NCI-H1092 treated with DMSO at 0.1 percent for 48 hours (cell line): Measurements from ENCODE around the gene PARVB.
A peak's percentile ranks its signal among the peaks of the same experiment; 100 is the strongest.

Experiments
- DNase-seq: peaks from one replicate; lab custom pipeline; 2025; lab: John Stamatoyannopoulos, UW

PARVB gene

GRCh38 chr22:44162960-44163359 is 138.9 kb downstream of the PARVB start:
- no peak for DNase-seq

GRCh38 chr22:44163536-44163935 is 139.4 kb downstream of the PARVB start:
- no peak for DNase-seq

GRCh38 chr22:44164031-44164430 is 139.9 kb downstream of the PARVB start:
- no peak for DNase-seq

- DNase-seq = no peak
Measured at GRCh38 chr22:44165286-44165874, 141.3 kb downstream of the PARVB start.

- no peak for DNase-seq
Measured at GRCh38 chr22:44166498-44167276, 142.6 kb downstream of the PARVB start.

GRCh38 chr22:44167501-44167900 is 143.4 kb downstream of the PARVB start:
- no peak for DNase-seq

GRCh38 chr22:44168206-44168605 is 144.1 kb downstream of the PARVB start:
- no peak for DNase-seq

- no peak for DNase-seq
Measured at GRCh38 chr22:44170470-44170869, 146.4 kb downstream of the PARVB start.

- DNase-seq = no peak
Measured at GRCh38 chr22:44171561-44171960, 147.5 kb downstream of the PARVB start.

- peak; percentile 4 for DNase-seq
Measured at GRCh38 chr22:44172370-44173108, 148.4 kb downstream of the PARVB start.

- no peak for DNase-seq
Measured at GRCh38 chr22:44173154-44173553, 149.1 kb downstream of the PARVB start.

- DNase-seq = no peak
Measured at GRCh38 chr22:44175676-44176075, 151.6 kb downstream of the PARVB start.

GRCh38 chr22:44179196-44179988 is 155.3 kb downstream of the PARVB start:
- DNase-seq = no peak

GRCh38 chr22:44179989-44180705 is 156.0 kb downstream of the PARVB start:
- DNase-seq = no peak

GRCh38 chr22:44180706-44181032 is 156.6 kb downstream of the PARVB start, which contains the start of gene PARVG:
TSS of gene PARVG (plus strand) at chr22:44180925. CDS start at chr22:44183330, 2,405 bp downstream.
- DNase-seq = no peak

- DNase-seq = no peak
Measured at GRCh38 chr22:44181033-44181911, 157.2 kb downstream of the PARVB start.

GRCh38 chr22:44181912-44182587 is 157.9 kb downstream of the PARVB start:
- no peak for DNase-seq

- DNase-seq = no peak
Measured at GRCh38 chr22:44182588-44183286, 158.6 kb downstream of the PARVB start.

- DNase-seq = no peak
Measured at GRCh38 chr22:44183287-44183588, 159.1 kb downstream of the PARVB start.

GRCh38 chr22:44184006-44184405 is 159.9 kb downstream of the PARVB start:
- no peak for DNase-seq
